ENCODE measurements around the gene FANCM. TPM values are rescaled to one million over a fixed set of nuclear protein-coding genes. Genes with fewer than 3 reads are reported as not detected.

FANCM gene
- polyA plus RNA-seq, 4 donors = 10.3 to 13.8 (median 13.1) TPM

- no peak for DNase-seq (ENCODE audit: low read depth in 4 of 4, low spot score in 3 of 4)
Measured at GRCh38 chr14:45227566-45227965, 91.8 kb downstream of the FANCM start.

GRCh38 chr14:45238988-45239387 is 103.3 kb downstream of the FANCM start:
- no peak for DNase-seq (ENCODE audit: low read depth in 4 of 4, low spot score in 3 of 4)

- no peak for DNase-seq (ENCODE audit: low read depth in 4 of 4, low spot score in 3 of 4)
Measured at GRCh38 chr14:45242706-45243105, 107.0 kb downstream of the FANCM start.

GRCh38 chr14:45246151-45246550 is 110.4 kb downstream of the FANCM start:
- DNase-seq (ENCODE audit: low read depth in 4 of 4, low spot score in 3 of 4) = no peak

- DNase-seq (ENCODE audit: low read depth in 4 of 4, low spot score in 3 of 4) = no peak
Measured at GRCh38 chr14:45246691-45247090, 111.0 kb downstream of the FANCM start.

- DNase-seq (ENCODE audit: low read depth in 4 of 4, low spot score in 3 of 4) = no peak
Measured at GRCh38 chr14:45247427-45247826, 111.7 kb downstream of the FANCM start.

- no peak for DNase-seq (ENCODE audit: low read depth in 4 of 4, low spot score in 3 of 4)
Measured at GRCh38 chr14:45249856-45250575, 114.3 kb downstream of the FANCM start.

Other genes with a start within 250 kb of the FANCM start
- gene KLHL28, start 174.0 kb upstream of the FANCM start, polyA plus RNA-seq (ENCODE audit: insufficient read length in 4 of 4) = 10 to 100 TPM; 12.2 to 16.5 (median 15.5) TPM
- 10 to 100 TPM; 28.2 to 41.3 (median 36.6) TPM for gene TOGARAM1, start 173.7 kb upstream of the FANCM start, polyA plus RNA-seq (ENCODE audit: insufficient read length in 4 of 4)
- 10 to 100 TPM; 62.9 to 78.5 (median 75.9) TPM for gene PRPF39, start 51.8 kb upstream of the FANCM start, polyA plus RNA-seq (ENCODE audit: insufficient read length in 4 of 4)
- 100 to 1,000 TPM; 121 to 141 (median 131) TPM for gene FKBP3, start 1.4 kb upstream of the FANCM start, polyA plus RNA-seq (ENCODE audit: insufficient read length in 4 of 4)
- gene MIS18BP1, start 117.3 kb downstream of the FANCM start, polyA plus RNA-seq (ENCODE audit: insufficient read length in 4 of 4) = 10 to 100 TPM; 30.6 to 44.6 (median 38.3) TPM